ENCODE measurements around the gene PRM2. TPM values are rescaled to one million over a fixed set of nuclear protein-coding genes. Genes with fewer than 3 reads are reported as not detected.

The PRM2 gene
- total and polyA plus RNA-seq, 12 donors: not detected

DNA sequence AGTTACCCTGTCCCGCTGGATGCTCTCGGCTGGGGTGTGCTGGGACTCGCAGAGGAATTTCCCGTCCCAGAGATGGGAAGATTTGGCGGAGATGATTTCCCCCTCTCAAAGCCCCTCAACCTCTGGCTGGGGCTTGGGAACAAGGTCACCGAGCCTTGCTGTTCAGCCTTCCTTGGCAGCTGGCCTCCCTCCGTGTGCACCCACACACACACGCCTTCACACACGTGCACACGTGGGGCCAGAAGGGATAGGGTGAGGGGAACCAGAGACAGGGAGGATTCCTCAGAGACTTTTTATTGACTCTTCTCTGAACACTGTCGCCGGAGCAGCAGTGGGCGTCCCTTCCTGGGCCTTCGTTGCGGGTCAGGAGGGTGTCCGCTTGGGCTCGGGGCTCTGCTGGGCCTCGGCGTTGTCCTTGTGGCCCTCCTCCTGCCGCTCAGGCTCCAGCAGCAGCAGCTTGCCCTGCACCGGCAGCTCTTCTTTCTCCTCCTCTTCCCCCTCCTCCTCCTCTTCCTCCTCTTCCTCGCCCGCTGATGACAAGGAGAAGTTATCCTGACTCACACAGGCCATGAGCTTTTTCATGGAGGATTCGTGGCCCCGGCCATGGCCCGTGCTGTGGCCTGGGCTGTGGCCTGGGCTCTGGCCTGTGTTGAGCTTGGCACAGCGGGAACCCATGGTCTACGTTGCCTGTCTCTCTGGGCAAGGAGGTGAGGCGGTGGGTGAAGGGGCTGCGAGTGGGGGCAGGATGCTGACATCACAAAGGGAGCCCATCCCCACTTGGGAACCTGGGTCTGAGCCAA, 3.2 kb downstream of the PRM2 start, which contains the start of gene PRM3:
Gene PRM3 (minus strand): TSS at position 709 of the 800 bp plus-strand sequence. CDS start 34 bp downstream, at position 675.
- H3K9me3 ChIP-seq: peaks cover 0 to 3% (median 0%) of the 10 kb centered on the region in 11 donors
- 73 to 78% methylated on average over 30 of the region's 30 CpGs for WGBS, 2 donors
- no peak for ATAC-seq
- no peaks in the 10 kb centered on the region for H3K4me1 ChIP-seq
- no peaks in the 10 kb centered on the region for H3K36me3 ChIP-seq
- H3K27ac ChIP-seq: no peak within 1 kb of the TSS
- DNase-seq: no peak
- intact Hi-C loops (cut with DNase I): no loop called here
- TF ChIP-seq, protein P1, sequence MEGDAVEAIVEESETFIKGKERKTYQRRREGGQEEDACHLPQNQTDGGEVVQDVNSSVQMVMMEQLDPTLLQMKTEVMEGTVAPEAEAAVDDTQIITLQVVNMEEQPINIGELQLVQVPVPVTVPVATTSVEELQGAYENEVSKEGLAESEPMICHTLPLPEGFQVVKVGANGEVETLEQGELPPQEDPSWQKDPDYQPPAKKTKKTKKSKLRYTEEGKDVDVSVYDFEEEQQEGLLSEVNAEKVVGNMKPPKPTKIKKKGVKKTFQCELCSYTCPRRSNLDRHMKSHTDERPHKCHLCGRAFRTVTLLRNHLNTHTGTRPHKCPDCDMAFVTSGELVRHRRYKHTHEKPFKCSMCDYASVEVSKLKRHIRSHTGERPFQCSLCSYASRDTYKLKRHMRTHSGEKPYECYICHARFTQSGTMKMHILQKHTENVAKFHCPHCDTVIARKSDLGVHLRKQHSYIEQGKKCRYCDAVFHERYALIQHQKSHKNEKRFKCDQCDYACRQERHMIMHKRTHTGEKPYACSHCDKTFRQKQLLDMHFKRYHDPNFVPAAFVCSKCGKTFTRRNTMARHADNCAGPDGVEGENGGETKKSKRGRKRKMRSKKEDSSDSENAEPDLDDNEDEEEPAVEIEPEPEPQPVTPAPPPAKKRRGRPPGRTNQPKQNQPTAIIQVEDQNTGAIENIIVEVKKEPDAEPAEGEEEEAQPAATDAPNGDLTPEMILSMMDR (IDR thresholded peaks at IDR 0.05): no peak
- peaks cover 0 to 4% (median 0%) of the 10 kb centered on the region in 7 donors for H3K27me3 ChIP-seq
- H3K4me3 ChIP-seq: no peak within 1 kb of the TSS

DNA sequence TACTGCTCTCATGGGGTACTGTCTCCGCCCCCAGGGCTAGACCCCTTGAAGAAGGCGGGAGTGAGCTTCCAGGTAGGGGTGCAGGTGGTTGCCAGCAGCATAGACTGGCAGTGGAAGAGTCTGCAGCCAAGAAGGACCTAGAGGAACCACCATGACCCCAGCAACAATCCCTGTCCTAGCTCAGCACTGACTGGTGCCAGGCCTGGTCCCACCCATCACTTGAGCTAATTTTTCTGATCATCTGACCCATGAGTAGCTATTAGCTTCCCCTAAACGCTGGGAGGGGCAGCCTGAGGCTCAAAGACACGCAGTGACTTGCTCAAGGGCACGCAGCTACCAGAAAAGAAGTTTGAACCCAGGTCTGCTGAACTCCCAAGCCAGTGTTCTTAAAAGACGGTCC, 3.8 kb downstream of the PRM2 start:
- no peaks in the 10 kb centered on the region for H3K36me3 ChIP-seq
- DNase-seq: no peak
- no peak for ATAC-seq
- intact Hi-C loops (cut with DNase I): no loop called here
- H3K27me3 ChIP-seq: peaks cover 0 to 4% (median 0%) of the 10 kb centered on the region in 7 donors
- no peaks in the 10 kb centered on the region for H3K9me3 ChIP-seq
- 89 to 92% methylated on average over 6 of the region's 6 CpGs for WGBS, 2 donors
- TF ChIP-seq, protein P1 (IDR thresholded peaks at IDR 0.05): no peak
- no peaks in the 10 kb centered on the region for H3K4me1 ChIP-seq
- no peak overlapping the region for H3K27ac ChIP-seq
- no peak overlapping the region for H3K4me3 ChIP-seq

DNA sequence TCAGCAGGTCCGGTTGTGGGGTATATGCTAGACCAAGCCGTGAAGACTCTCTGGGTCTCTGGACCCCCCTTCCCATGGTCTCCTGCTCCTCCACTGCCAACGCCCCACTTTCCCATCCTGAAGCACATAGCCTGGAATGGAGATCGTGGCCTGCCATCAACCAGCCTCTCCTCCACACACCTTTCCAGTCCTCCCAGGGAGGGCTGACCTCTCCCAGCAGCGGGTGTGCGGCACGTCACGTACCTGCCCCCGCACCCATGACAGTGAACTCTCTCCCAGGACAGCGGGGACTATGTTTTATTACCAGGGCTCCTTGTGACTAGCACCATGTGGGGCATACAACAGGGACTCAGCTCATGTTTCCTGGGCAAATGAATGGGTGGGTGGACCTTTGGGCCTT, 4.7 kb downstream of the PRM2 start:
- Histone ChIP-seq H3K27ac (no peak overlapping the region), H3K27me3 (peaks cover 0 to 4% (median 0%) of the 10 kb centered on the region in 7 donors), H3K9me3 (no peaks in the 10 kb centered on the region), H3K4me3 (no peak overlapping the region), H3K4me1 (no peaks in the 10 kb centered on the region), H3K36me3 (no peaks in the 10 kb centered on the region)
- intact Hi-C loops (cut with DNase I): no loop called here
- 96 to 98% methylated on average over 10 of the region's 10 CpGs for WGBS, 2 donors
- DNase-seq (no peak), ATAC-seq (no peak)
- TF ChIP-seq, protein P1 (IDR thresholded peaks at IDR 0.05): no peak

DNA sequence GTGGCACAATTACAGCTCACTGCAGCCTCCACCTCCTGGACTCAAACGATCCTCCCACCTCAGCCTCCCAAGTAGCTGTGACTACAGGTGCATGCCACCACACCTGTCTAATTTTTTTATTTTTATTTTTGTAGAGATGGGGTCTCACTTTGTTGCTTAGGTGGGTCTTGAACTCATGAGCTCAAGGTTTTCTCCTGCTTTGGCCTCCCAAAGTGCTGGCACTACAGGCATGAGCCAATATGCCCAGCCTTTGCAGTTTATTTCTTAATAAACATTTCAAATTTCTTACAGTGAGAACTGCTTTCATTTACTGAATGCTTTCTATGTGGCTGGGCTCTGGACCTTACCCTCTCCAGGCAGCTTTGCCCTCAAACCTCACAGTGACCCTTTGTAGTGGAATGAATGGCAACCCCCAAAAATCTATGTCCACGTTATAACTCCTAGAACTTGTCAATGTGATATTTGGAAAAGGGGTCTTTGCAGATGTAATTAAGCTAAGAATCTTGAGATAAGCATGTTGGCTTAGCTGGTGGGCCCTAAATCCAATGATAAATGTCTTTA, 5.6 kb downstream of the PRM2 start:
- no peaks in the 10 kb centered on the region for H3K36me3 ChIP-seq
- intact Hi-C loops (cut with DNase I): no loop called here
- no peak overlapping the region for H3K4me3 ChIP-seq
- TF ChIP-seq, protein P1 (IDR thresholded peaks at IDR 0.05): no peak
- no peaks in the 10 kb centered on the region for H3K4me1 ChIP-seq
- H3K9me3 ChIP-seq: no peaks in the 10 kb centered on the region
- H3K27ac ChIP-seq: no peak overlapping the region
- no peak for ATAC-seq
- DNase-seq: no peak
- no peaks in the 10 kb centered on the region for H3K27me3 ChIP-seq
- 95 to 100% methylated on average over 2 of the region's 2 CpGs for WGBS, 2 donors

All from heart right ventricle (tissue), 16 donors.